Middle frontal gyrus (tissue), 1 donor: ENCODE data around the gene LILRB4.
"Not testable (repeated sequence)": the region's sequence is repeated elsewhere in the genome, so short reads cannot be mapped to it uniquely, and the experiment has no call there.

ENCODE experiments used
- DNase-seq: peaks from one replicate; pipeline ENCODE4 v3.0.0-alpha.2; 2015; ENCODE audit warnings: low spot score; ENCODE audit errors: extremely low spot score

LILRB4 gene

GRCh38 chr19:54648129-54648528 lies 14.7 kb upstream of the LILRB4 start:
- DNase-seq, result no peak

GRCh38 chr19:54650108-54650655 lies 12.6 kb upstream of the LILRB4 start:
- DNase-seq, result no peak

DNA sequence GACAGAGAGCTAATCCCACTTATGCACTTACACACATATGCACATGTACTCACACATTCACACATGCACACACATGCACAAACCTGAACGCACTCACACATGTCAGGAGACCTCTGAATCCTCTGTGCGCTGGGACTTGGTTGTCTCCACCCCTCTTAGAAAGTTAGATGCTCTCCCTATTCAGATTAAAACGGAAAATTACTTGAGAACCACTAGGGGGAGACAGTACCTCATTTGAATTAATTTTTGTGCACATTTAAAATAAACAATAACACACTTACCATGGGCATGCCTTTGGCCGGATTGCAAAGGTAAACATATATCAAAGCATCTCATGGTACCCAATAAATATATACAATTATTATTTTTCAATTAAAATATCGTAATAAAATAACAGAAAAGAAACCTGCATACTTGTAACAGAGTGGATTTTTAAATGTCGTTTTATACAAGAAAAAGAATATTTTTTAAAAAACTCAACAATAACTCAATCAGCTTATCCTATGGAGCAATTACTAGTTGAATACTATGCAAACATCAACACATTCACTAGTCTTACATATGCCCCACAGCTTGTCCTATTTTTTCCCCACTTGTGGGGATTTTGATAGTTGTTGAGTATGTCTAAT lies 9.5 kb upstream of the LILRB4 start:
- DNase-seq, result no peak

GRCh38 chr19:54654447-54655321 lies 8.1 kb upstream of the LILRB4 start:
- no peak for DNase-seq

DNA sequence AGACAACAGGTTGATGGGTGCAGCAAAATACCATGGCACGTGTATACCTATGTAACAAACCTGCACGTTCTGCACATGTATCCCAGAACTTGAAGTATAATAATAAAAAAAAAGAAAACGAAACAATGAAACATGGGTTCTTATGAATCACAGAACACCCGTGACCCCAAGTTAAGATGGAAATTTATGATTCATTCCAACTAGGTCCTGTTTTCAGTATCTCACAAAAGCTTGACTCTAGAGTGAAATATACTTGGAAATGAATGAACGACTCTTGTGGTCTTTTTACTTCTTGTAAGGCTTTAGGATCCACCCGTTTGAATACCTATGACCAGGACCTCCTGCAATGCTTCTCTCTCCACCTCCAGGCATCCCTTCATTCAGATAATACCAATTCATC lies 3.5 kb upstream of the LILRB4 start:
- DNase-seq, result no peak

DNA sequence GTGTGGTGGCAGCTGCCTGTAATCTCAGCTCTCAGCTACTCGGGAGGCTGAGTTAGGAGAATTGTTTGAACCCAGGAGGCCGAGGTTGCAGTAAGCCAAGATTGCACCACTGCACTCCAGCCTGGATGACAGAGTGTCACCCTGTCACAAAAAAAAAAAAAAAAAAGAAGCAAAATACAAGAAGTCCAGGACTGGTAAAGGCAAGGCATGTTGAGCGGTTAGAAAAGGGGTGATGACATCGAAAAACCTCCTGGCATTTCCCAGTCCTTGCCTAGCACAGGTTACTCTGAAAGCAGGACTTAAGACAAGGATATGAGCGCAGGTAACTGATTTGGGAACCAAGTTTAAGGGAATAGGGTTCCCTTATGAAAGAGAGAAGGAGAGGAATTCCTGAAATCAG lies 2.5 kb upstream of the LILRB4 start:
- no peak for DNase-seq

- no peak for DNase-seq
These were observed 1.8 kb upstream of the LILRB4 start for GRCh38 chr19:54660964-54661363.

DNA sequence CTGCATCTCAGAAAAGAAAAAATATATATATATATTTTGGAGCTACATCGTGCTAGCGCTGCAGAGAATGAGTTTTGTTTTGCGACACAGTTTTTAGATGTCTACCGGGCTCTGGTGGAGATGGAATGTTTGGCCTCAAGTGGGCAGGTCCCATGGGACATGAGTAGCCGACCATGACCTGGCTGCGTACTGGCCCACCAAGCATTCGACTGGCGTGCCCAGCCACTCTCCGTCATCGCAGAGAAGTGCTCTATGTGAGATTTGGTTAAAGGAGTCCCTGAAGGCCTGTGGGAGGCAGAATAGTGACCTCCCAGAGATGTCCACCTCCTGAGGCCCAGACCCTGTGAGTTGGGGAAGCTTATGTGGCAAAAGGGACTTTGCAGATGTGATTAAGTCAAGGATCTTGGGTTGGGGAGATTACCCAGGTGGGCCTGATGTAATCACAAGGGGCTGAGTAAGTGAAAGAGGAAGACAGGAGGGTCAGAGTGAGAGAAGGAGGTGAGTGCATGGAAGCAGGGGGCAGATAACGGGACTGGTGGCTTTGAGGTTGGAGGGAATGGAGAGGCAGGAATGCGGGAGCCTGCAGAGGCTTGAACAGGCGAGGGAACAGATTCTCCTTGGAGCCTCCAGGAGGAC lies 821 bp upstream of the LILRB4 start:
- DNase-seq, result no peak

DNA sequence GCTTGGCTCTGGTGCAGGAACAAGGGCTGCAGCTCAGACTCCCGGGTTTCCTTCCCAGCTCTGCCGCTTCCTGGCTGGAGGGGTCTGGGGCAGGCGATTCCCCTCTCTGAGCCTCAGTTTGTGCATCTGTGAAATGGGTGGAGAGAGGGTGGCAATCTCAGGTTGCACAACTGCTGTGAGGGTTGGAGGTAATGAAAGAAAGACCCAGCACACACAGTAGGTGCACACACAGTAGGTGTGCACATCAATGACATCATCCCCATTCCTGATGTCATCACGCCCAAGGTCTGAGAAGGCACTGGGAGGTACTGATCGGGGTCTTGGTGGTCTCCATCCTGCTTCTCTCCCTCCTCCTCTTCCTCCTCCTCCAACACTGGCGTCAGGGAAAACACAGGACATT lies 2.7 kb downstream of the LILRB4 start:
- DNase-seq, result no peak

GRCh38 chr19:54667217-54667616 lies 4.4 kb downstream of the LILRB4 start:
- no peak for DNase-seq

DNA sequence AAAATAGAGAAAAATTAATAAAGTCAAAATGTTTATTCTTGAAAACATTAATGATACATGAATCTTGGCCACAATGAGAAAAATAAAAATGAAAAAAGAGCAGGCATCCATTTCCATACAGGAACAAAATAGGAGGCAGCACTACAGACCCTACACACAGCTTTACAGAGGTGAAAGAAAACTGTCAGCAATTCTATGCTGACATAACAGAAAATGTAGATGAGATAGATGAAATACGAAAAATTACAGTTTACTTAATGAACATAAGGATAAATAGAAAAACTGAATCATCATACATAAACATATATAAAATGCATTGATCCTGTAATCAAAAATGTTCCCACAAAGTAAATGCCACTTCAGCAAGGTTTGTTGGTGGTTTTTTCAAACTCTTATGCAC lies 5.6 kb downstream of the LILRB4 start:
- DNase-seq, result no peak

DNA sequence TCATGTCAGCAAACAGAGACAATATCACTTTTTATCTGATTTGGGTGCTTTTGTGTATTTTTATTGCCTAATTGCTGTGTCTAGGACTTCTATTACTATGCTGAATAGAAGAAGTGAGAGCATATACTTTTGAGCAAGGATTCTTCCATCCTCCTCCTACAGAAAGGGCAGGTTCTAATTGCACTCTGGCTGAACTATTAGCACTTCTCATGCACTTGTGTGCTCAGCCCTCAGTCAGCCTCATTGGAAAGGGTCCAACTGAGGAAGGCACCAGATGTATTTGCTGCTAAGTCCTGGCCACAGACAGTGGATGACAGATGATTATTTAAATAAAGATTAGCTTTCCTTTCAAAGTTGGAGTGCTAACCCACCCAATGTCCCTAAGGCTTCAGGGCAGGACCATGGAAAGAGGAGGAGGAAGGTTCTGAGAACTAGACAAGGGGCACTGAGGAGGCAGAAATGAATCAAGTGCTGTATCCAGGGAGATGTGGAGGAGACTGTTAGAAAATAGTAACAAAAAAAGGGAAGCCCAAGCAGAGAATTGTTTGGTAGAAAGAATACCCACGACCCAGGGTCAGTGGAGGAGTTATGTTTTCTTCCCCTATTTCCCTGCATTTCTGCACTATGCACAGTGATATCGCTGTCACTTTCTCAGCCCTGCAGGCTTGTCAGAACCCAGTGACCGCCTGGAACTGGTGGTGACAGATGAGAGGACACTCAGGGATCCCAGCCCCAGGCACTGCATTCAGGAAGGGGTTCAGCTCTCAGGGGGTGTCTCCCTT lies 8.0 kb downstream of the LILRB4 start:
- no peak for DNase-seq

- DNase-seq, result no peak
These were observed 10.4 kb downstream of the LILRB4 start for GRCh38 chr19:54673222-54673621.

- DNase-seq, result no peak
These were observed 11.3 kb downstream of the LILRB4 start for GRCh38 chr19:54674021-54674617.

GRCh38 chr19:54676210-54676834 lies 13.5 kb downstream of the LILRB4 start:
- not testable (repeated sequence) for DNase-seq

DNA sequence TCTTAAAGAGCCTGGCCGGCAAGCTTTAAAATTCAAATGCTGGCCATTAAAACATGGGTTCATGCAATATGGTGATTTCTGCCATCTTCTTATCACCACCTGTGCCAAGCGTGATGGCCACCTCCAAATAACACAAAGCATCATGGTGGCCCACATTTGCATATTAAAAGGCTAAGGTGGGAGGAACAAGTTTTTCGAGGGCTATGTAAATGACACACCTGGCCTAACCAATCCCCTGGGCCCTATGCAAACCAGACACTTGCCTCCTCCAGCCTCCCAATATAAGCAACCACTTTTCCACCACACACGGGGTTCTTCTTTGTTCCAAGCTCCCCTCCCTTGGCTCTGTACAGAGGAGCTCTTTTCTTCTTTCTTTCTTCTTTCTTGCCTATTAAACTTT lies 14.4 kb downstream of the LILRB4 start:
- DNase-seq, result no peak

DNA sequence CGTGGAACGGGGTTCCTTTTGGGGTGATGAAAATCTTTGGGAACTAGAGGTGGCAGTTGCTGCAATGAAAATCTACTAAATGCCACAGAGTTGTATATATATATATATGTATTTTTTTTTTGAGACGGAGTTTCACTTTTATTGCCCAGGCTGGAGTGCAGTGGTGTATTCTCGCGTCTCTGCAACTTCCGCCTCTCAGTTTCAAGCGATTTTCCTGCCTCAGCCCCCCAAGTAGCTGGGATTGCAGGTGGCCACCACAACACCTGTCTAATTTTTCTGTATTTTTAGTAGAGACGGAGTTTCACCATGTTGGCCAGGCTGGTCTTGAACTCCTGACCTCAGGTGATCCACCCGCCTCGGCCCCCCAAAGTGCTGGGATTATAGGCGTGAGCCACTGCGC lies 18.8 kb downstream of the LILRB4 start:
- DNase-seq, result not testable (repeated sequence)

DNA sequence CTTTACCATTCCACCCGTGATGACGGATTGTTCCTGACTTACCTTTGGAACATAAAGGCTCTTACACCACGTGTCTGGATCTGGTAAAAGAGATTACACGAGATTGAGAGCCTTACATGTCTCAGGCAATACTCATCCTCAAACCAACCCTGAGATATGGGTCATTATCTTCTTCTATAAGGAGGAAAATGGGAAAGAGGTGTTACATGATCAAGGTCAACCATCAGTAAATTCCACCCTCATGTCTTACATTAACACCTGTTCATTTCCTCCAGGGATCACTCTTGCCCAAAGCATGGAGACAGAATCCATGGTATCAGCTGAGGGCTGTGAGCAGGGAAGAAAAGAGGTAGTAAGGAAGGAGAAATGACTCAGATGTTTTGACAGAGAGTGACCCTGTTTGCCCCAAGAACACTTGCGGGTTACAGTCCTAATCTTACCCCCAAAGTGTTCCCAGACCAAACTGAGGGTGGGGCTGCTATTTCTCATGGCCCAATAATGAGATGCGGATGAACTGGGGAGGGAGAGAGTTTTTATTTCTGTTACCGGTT lies 19.6 kb downstream of the LILRB4 start:
- no peak for DNase-seq

- no peak for DNase-seq
These were observed 21.7 kb downstream of the LILRB4 start for GRCh38 chr19:54684527-54684926.
